ENCODE results near the gene TBL1Y. TPM values are rescaled to one million over a fixed set of nuclear protein-coding genes. Genes with fewer than 3 reads are reported as not detected.
A peak's percentile ranks its signal among the peaks of the same experiment; 100 is the strongest.

The TBL1Y gene
- total RNA-seq, 4 donors from 2014 or later, result 0.78 to 5.7 TPM; not detected in 2

- Histone ChIP-seq H3K36me3 (no peaks in the 10 kb centered on the region), H3K27ac (no peak overlapping the region), H3K4me3 (no peak overlapping the region), H3K9me3 (no peaks in the 10 kb centered on the region), H3K4me1 (no peaks in the 10 kb centered on the region), H3K27me3 (no peaks in the 10 kb centered on the region)
- 85% methylated on average over 3 of the region's 6 CpGs; no CpG with 5 or more reads in 1 of the 2 donors for WGBS, 2 donors
- TF ChIP-seq POLR2A (IDR thresholded peaks at IDR 0.05) (no peak), CTCF (IDR thresholded peaks at IDR 0.05) (no peak), EP300 (IDR thresholded peaks at IDR 0.05) (no peak)
- DNase-seq (ENCODE audit: low spot score in 2 of 2), result no peak
Observed at GRCh38 chrY:6989886-6990620, 79.6 kb downstream of the TBL1Y start.

GRCh38 chrY:6992041-6992440 is 81.5 kb downstream of the TBL1Y start:
- H3K27me3 ChIP-seq, result no peaks in the 10 kb centered on the region
- no peaks in the 10 kb centered on the region for H3K9me3 ChIP-seq
- H3K4me3 ChIP-seq, result no peak overlapping the region
- DNase-seq (ENCODE audit: low spot score in 2 of 2), result peak in 1 of 2 donors; percentile 26
- H3K36me3 ChIP-seq, result no peaks in the 10 kb centered on the region
- no peak for TF ChIP-seq CTCF (IDR thresholded peaks at IDR 0.05)
- no peak for TF ChIP-seq EP300 (IDR thresholded peaks at IDR 0.05)
- no peak for TF ChIP-seq POLR2A (IDR thresholded peaks at IDR 0.05)
- no peaks in the 10 kb centered on the region for H3K4me1 ChIP-seq
- WGBS, 2 donors, result 83% methylated on average over 2 of the region's 3 CpGs; no CpG with 5 or more reads in 1 of the 2 donors
- no peak overlapping the region for H3K27ac ChIP-seq

GRCh38 chrY:6995987-6996386 is 85.5 kb downstream of the TBL1Y start:
- Histone ChIP-seq H3K36me3 (no peaks in the 10 kb centered on the region), H3K4me1 (no peaks in the 10 kb centered on the region), H3K27ac (no peak overlapping the region), H3K27me3 (no peaks in the 10 kb centered on the region), H3K9me3 (no peaks in the 10 kb centered on the region), H3K4me3 (no peak overlapping the region)
- DNase-seq (ENCODE audit: low spot score in 2 of 2), result peak in 1 of 2 donors; percentile 6
- WGBS, 2 donors, result 13% methylated on average over 4 of the region's 4 CpGs; no CpG with 5 or more reads in 1 of the 2 donors
- TF ChIP-seq CTCF (IDR thresholded peaks at IDR 0.05) (no peak), EP300 (IDR thresholded peaks at IDR 0.05) (peak in 1 of 2 donors; percentile 16), POLR2A (IDR thresholded peaks at IDR 0.05) (no peak)

GRCh38 chrY:6997503-6998066 is 87.1 kb downstream of the TBL1Y start:
- 43% methylated on average over 1 of the region's 1 CpG; no CpG with 5 or more reads in 1 of the 2 donors for WGBS, 2 donors
- H3K4me3 ChIP-seq, result no peak overlapping the region
- TF ChIP-seq POLR2A (IDR thresholded peaks at IDR 0.05) (no peak), CTCF (IDR thresholded peaks at IDR 0.05) (no peak), EP300 (IDR thresholded peaks at IDR 0.05) (no peak)
- H3K9me3 ChIP-seq, result no peaks in the 10 kb centered on the region
- no peak for DNase-seq (ENCODE audit: low spot score in 2 of 2)
- H3K36me3 ChIP-seq, result no peaks in the 10 kb centered on the region
- H3K27ac ChIP-seq, result no peak overlapping the region
- no peaks in the 10 kb centered on the region for H3K27me3 ChIP-seq
- H3K4me1 ChIP-seq, result no peaks in the 10 kb centered on the region

- no peak for DNase-seq (ENCODE audit: low spot score in 2 of 2)
- TF ChIP-seq EP300 (IDR thresholded peaks at IDR 0.05) (no peak), POLR2A (IDR thresholded peaks at IDR 0.05) (no peak), CTCF (IDR thresholded peaks at IDR 0.05) (no peak)
- no peak overlapping the region for H3K27ac ChIP-seq
- no peaks in the 10 kb centered on the region for H3K9me3 ChIP-seq
- H3K4me3 ChIP-seq, result no peak overlapping the region
- no peaks in the 10 kb centered on the region for H3K4me1 ChIP-seq
- H3K27me3 ChIP-seq, result no peaks in the 10 kb centered on the region
- WGBS, 2 donors, result 54% methylated on average over 2 of the region's 2 CpGs; no CpG with 5 or more reads in 1 of the 2 donors
- H3K36me3 ChIP-seq, result no peaks in the 10 kb centered on the region
Observed at GRCh38 chrY:6999905-7000304, 89.4 kb downstream of the TBL1Y start.
